ENCODE data around the gene CLN5.
"Not testable (repeated sequence)": the region's sequence is repeated elsewhere in the genome, so short reads cannot be mapped to it uniquely, and the experiment has no call there.

CLN5 gene

DNA sequence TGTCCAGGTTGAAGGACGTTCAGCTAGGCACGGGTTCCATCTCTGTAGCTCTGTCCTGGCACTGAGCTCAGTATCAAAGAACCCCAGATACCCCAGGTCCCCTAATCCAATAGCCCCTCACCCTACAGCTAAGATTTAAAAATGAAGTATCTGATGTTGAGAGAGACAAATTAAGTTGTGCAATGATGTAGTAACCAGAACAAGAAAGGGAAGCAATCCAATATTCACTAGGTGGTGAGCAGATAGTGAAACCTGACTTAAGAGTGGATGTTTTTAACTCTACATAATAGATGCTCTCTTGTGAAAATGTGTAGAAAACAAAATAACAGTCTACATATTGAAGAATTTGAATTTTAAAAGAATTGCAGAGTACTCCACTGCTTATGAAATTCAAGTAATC lies 41.8 kb upstream of the CLN5 start:
- no peak overlapping the region for H3K4me3 ChIP-seq (ENCODE audit: low read depth, low read length)
- no peaks in the 10 kb centered on the region for H3K36me3 ChIP-seq
- TF ChIP-seq, protein P1, sequence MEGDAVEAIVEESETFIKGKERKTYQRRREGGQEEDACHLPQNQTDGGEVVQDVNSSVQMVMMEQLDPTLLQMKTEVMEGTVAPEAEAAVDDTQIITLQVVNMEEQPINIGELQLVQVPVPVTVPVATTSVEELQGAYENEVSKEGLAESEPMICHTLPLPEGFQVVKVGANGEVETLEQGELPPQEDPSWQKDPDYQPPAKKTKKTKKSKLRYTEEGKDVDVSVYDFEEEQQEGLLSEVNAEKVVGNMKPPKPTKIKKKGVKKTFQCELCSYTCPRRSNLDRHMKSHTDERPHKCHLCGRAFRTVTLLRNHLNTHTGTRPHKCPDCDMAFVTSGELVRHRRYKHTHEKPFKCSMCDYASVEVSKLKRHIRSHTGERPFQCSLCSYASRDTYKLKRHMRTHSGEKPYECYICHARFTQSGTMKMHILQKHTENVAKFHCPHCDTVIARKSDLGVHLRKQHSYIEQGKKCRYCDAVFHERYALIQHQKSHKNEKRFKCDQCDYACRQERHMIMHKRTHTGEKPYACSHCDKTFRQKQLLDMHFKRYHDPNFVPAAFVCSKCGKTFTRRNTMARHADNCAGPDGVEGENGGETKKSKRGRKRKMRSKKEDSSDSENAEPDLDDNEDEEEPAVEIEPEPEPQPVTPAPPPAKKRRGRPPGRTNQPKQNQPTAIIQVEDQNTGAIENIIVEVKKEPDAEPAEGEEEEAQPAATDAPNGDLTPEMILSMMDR (IDR thresholded peaks at IDR 0.05; ENCODE audit: low read depth, low read length): no peak
- H3K27me3 ChIP-seq (ENCODE audit: insufficient read depth, low read depth, severe bottlenecking): no peaks in the 10 kb centered on the region
- no peak overlapping the region for H3K27ac ChIP-seq
- no peak for DNase-seq
- H3K9me3 ChIP-seq (ENCODE audit: severe bottlenecking): no peaks in the 10 kb centered on the region

DNA sequence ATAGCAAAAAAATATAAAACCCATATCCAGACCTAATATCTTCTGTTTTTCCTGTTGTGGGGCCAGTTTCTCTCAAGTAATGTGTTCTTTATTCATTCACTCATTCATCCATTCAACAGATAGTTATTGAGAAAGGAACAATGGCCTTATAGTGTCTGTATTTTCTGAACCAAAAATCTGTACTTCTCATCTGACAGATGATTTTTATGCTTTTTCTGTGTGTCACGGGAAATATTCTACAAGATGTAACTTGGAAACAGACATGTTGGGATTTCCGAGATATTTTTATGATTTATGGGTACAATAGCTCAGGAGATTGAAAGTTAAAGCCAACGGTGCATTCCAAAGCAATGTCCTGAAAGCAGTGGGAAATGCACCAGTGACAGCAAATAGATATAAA lies 37.9 kb upstream of the CLN5 start:
- no peak for DNase-seq
- Histone ChIP-seq H3K27me3 (ENCODE audit: insufficient read depth, low read depth, severe bottlenecking) (no peaks in the 10 kb centered on the region), H3K36me3 (no peaks in the 10 kb centered on the region), H3K27ac (no peak overlapping the region), H3K9me3 (ENCODE audit: severe bottlenecking) (no peaks in the 10 kb centered on the region), H3K4me3 (ENCODE audit: low read depth, low read length) (no peak overlapping the region)
- TF ChIP-seq, protein P1 (IDR thresholded peaks at IDR 0.05; ENCODE audit: low read depth, low read length): no peak

DNA sequence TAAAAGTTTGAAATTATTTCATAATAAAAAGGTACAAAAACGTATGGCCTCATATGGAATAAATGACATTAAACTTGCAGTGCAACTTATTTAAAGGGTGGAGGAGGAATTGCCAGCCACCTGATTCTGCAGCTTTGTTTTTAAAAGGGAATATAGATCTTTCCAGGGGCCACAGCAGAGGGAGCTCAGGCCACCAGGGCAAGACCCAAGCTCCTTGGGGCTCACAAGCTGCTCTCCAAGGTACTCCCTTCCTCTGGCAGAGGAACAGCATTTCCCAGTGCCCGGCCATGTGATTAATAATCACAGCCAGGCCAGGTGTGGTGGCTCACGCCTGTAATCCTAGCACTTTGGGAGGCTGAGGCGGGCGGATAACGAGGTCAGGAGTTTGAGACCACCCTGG lies 37.3 kb upstream of the CLN5 start:
- no peaks in the 10 kb centered on the region for H3K36me3 ChIP-seq
- TF ChIP-seq, protein P1 (IDR thresholded peaks at IDR 0.05; ENCODE audit: low read depth, low read length): no peak
- no peaks in the 10 kb centered on the region for H3K9me3 ChIP-seq (ENCODE audit: severe bottlenecking)
- H3K27me3 ChIP-seq (ENCODE audit: insufficient read depth, low read depth, severe bottlenecking): no peaks in the 10 kb centered on the region
- no peak overlapping the region for H3K27ac ChIP-seq
- no peak overlapping the region for H3K4me3 ChIP-seq (ENCODE audit: low read depth, low read length)
- no peak for DNase-seq

DNA sequence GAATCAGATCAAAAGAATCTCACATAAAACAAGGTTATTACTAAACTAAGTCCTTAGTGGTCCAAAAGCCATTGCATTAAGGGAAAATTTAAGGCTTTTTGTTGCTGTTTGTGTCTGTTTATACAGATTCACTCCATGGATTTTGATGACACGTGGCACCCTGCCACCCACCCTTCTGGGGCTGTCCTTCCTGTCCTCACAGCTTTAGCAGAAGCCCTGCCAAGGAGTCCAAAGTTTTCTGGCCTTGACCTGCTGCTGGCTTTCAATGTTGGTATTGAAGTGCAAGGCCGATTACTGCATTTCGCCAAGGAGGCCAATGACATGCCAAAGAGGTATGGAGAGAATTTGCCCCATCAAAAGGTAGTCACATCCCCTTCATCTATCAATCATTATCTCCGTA lies 36.7 kb upstream of the CLN5 start:
- Histone ChIP-seq H3K9me3 (ENCODE audit: severe bottlenecking) (no peaks in the 10 kb centered on the region), H3K27me3 (ENCODE audit: insufficient read depth, low read depth, severe bottlenecking) (no peaks in the 10 kb centered on the region), H3K27ac (no peak overlapping the region), H3K36me3 (no peaks in the 10 kb centered on the region), H3K4me3 (ENCODE audit: low read depth, low read length) (no peak overlapping the region)
- DNase-seq: no peak
- TF ChIP-seq, protein P1 (IDR thresholded peaks at IDR 0.05; ENCODE audit: low read depth, low read length): no peak

DNA sequence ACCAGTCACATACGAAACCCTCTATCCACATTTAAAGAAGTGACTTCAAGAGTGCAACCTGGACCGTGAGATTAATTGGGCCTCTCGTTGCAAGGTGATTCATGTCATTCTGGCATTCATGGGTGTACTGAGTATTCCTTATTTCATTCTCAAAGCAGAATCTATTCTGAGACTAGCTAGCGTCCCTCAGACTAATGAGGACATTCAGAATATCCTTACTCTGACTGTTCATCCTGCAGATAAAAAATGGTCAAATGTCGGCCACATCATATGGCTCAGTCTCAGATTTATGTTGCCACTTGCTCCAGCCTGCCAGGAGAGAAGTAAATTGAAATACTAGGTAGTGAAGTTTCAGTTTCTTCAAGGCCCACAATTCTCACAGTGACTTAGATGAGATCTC lies 36.2 kb upstream of the CLN5 start:
- no peak overlapping the region for H3K27ac ChIP-seq
- DNase-seq: no peak
- no peaks in the 10 kb centered on the region for H3K9me3 ChIP-seq (ENCODE audit: severe bottlenecking)
- no peaks in the 10 kb centered on the region for H3K36me3 ChIP-seq
- TF ChIP-seq, protein P1 (IDR thresholded peaks at IDR 0.05; ENCODE audit: low read depth, low read length): no peak
- no peaks in the 10 kb centered on the region for H3K27me3 ChIP-seq (ENCODE audit: insufficient read depth, low read depth, severe bottlenecking)
- no peak overlapping the region for H3K4me3 ChIP-seq (ENCODE audit: low read depth, low read length)

DNA sequence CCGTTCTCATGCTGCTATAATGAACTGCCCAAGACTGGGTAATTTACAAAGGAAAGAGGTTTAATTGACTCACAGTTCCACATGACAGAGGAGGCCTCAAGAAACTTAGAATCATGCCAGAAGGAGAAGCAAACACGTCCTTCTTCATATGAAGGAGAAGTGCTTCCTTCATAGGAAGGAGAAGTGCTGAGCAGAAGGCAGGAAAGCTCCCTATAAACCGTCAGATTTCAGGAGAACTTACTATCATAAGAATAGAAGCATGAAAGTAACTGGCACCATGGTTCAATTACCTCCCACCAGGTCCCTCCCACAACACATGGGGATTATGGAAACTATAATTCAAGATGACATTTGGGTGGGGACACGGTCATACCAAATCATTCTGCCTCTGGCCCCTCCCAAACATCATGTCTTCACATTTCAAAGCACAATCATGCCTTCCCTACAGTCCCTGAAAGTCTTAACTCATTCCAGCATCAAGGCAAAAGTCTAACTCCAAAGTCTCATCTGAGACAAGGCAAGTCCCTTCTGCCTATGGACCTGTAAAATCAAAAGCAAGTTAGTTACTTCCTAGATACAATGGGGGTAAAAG lies 32.9 kb upstream of the CLN5 start:
- TF ChIP-seq, protein P1 (IDR thresholded peaks at IDR 0.05; ENCODE audit: low read depth, low read length): no peak

DNA sequence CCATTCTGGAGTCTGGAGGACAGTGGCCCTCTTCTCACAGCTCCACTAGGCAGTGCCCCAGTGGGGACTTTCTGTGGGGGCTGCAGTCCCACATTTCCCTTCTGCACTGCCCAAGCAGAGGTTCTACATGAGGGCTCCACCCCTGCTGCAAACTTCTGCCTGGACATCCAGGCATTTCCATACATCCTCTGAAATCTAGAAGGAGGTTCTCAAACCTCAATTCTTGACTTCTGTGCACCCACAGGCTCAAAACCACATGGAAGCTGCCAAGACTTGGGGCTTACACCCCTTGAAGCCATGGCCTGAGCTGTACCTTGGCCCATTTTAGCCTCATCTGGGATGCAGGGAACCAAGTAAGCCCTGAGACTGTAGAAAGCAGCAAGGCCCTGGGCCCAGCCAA lies 32.1 kb upstream of the CLN5 start:
- not testable (repeated sequence) for H3K27ac ChIP-seq; H3K36me3 ChIP-seq; DNase-seq; H3K9me3 ChIP-seq (ENCODE audit: severe bottlenecking); H3K27me3 ChIP-seq (ENCODE audit: insufficient read depth, low read depth, severe bottlenecking); H3K4me3 ChIP-seq (ENCODE audit: low read depth, low read length)

More for the DNA sequence above, 32.9 kb upstream of the CLN5 start:
- Histone ChIP-seq H3K27me3 (ENCODE audit: insufficient read depth, low read depth, severe bottlenecking) (no peaks in the 10 kb centered on the region), H3K4me3 (ENCODE audit: low read depth, low read length) (no peak overlapping the region), H3K36me3 (no peaks in the 10 kb centered on the region), H3K9me3 (ENCODE audit: severe bottlenecking) (no peaks in the 10 kb centered on the region), H3K27ac (no peak overlapping the region)
- no peak for DNase-seq
